Neural cell (in vitro differentiated cells): ENCODE results near the gene SEC24D. TPM values are rescaled to one million over a fixed set of nuclear protein-coding genes. Genes with fewer than 3 reads are reported as not detected.

Source experiments
- H2AFZ ChIP-seq: fragments of 200-600, 300-800 bp; sonication (generic), shearing (Covaris generic); 2 replicates; pipeline ENCODE4 v1.6.0; 2014; ENCODE audit warnings: low read depth, mild to moderate bottlenecking, antibody characterized with exemption, low read length, moderate library complexity
- H3F3A ChIP-seq: fragments of 200-600 bp; shearing (Covaris generic); 2 replicates; pipeline ENCODE4 v1.6.1; 2016; ENCODE audit warnings: mild to moderate bottlenecking, moderate library complexity, mixed read lengths, antibody characterized with exemption, low read length; ENCODE audit not compliant: insufficient read depth, poor library complexity, severe bottlenecking
- H3K27ac ChIP-seq: fragments of 200-600, 300-800 bp; sonication (generic), shearing (Covaris generic); 2 replicates; pipeline ENCODE4 v1.5.1; 2014; ENCODE audit warnings: mild to moderate bottlenecking, low read length, moderate library complexity
- H3K27me3 ChIP-seq: fragments of 300-800, 200-600 bp; sonication (generic), shearing (Covaris generic); 2 replicates; pipeline ENCODE4 v1.6.0; 2014; ENCODE audit warnings: mild to moderate bottlenecking, low read depth, low read length, moderate library complexity; ENCODE audit not compliant: insufficient read depth
- H3K36me3 ChIP-seq: fragments of 300-800, 200-600 bp; sonication (generic), shearing (Covaris generic); 2 replicates; pipeline ENCODE4 v1.5.1; 2014; ENCODE audit warnings: mild to moderate bottlenecking, antibody characterized with exemption, low read length, moderate library complexity; ENCODE audit not compliant: insufficient read depth
- H3K4me2 ChIP-seq: fragments of 300-800, 200-600 bp; sonication (generic), shearing (Covaris generic); 2 replicates; pipeline ENCODE4 v1.6.0; 2014; ENCODE audit warnings: mild to moderate bottlenecking, low read length
- H3K4me3 ChIP-seq: fragments of 300-800, 200-600 bp; sonication (generic), shearing (Covaris generic); 2 replicates; pipeline ENCODE4 v1.5.1; 2014; ENCODE audit warnings: mild to moderate bottlenecking, low read length, moderate library complexity
- H3K79me2 ChIP-seq: fragments of 200-600 bp; shearing (Covaris generic); replicated peaks from 2 replicates; pipeline ENCODE4 v1.6.0; 2014; ENCODE audit warnings: mild to moderate bottlenecking, low read length, moderate library complexity; ENCODE audit not compliant: insufficient read depth
- H3K9ac ChIP-seq: fragments of 300-800, 200-600 bp; sonication (generic), shearing (Covaris generic); 2 replicates; pipeline ENCODE4 v1.6.1; 2016; ENCODE audit warnings: mild to moderate bottlenecking, low read length, mixed read lengths
- H3K9me2 ChIP-seq: fragments of 200-600 bp; shearing (Covaris generic); 2 replicates; pipeline ENCODE4 v1.6.1; 2016; ENCODE audit warnings: mild to moderate bottlenecking, low read length, mixed read lengths; ENCODE audit not compliant: insufficient read depth
- H3K9me3 ChIP-seq: fragments of 200-600, 300-800 bp; sonication (generic), shearing (Covaris generic); 2 replicates; pipeline ENCODE4 v1.6.1; 2016; ENCODE audit warnings: mild to moderate bottlenecking, mixed run types, low read length, moderate library complexity, mixed read lengths
- H4K20me1 ChIP-seq: fragments of 200-600 bp; shearing (Covaris generic); 2 replicates; pipeline ENCODE4 v1.6.1; 2016; ENCODE audit warnings: mild to moderate bottlenecking, mixed run types; ENCODE audit not compliant: insufficient read depth
- CTCF ChIP-seq: fragments of 450-650 bp; IDR thresholded peaks from 2 replicates; pipeline ENCODE4 v1.5.1; 2014; ENCODE audit warnings: antibody characterized with exemption, mild to moderate bottlenecking, moderate library complexity; ENCODE audit not compliant: poor library complexity, severe bottlenecking
- EP300 ChIP-seq: fragments of 450-650 bp; conservative IDR thresholded peaks from 2 replicates; pipeline ENCODE4 v1.6.1; 2014; ENCODE audit warnings: antibody characterized with exemption, mild to moderate bottlenecking, moderate library complexity; ENCODE audit not compliant: poor library complexity, severe bottlenecking
- EZH2 ChIP-seq: fragments of 200-600, 300-800 bp; shearing (Covaris generic), sonication (generic); IDR thresholded peaks from 2 replicates; pipeline ENCODE4 v1.6.1; 2014; ENCODE audit warnings: antibody characterized with exemption, low read length, borderline replicate concordance, mild to moderate bottlenecking; ENCODE audit not compliant: insufficient read depth, poor library complexity, severe bottlenecking
- MXI1 ChIP-seq: fragments of 450-650 bp; conservative IDR thresholded peaks from 2 replicates; pipeline ENCODE4 v1.6.1; 2014; ENCODE audit warnings: antibody characterized with exemption, mild to moderate bottlenecking; ENCODE audit not compliant: poor library complexity, severe bottlenecking
- POLR2AphosphoS5 ChIP-seq: IDR thresholded peaks from 2 replicates; pipeline ENCODE4 v1.6.1; 2012
- RAD21 ChIP-seq: fragments of 450-650 bp; conservative IDR thresholded peaks from 2 replicates; pipeline ENCODE4 v1.6.1; 2014; ENCODE audit warnings: antibody characterized with exemption, mild to moderate bottlenecking, moderate library complexity
- REST ChIP-seq: IDR thresholded peaks from 2 replicates; pipeline ENCODE4 v1.6.1; 2012; ENCODE audit warnings: borderline replicate concordance
- SMC3 ChIP-seq: fragments of 450-650 bp; conservative IDR thresholded peaks from 2 replicates; pipeline ENCODE4 v1.6.1; 2014; ENCODE audit warnings: antibody characterized with exemption, mild to moderate bottlenecking, moderate library complexity; ENCODE audit not compliant: poor library complexity
- TAF1 ChIP-seq: IDR thresholded peaks from 2 replicates; pipeline ENCODE4 v1.6.1; 2012; ENCODE audit warnings: low read depth
- polyA plus RNA-seq: library from polyadenylated mRNA; depleted of rRNA; stranded (reverse); fragments of >200 nt; gene quantifications from 2 replicates; pipeline ENCODE4 v1.2.3, GENCODE V29; 2014

SEC24D gene
- polyA plus RNA-seq, 1 donor from 2014 or later: 7.8 TPM

GRCh38 chr4:118801895-118802575 lies 33.9 kb downstream of the SEC24D start:
- H3K27me3 ChIP-seq: no peaks in the 10 kb centered on the region
- no peaks in the 10 kb centered on the region for H3F3A ChIP-seq
- no peaks in the 10 kb centered on the region for H3K9me3 ChIP-seq
- no peak overlapping the region for H2AFZ ChIP-seq
- TF ChIP-seq CTCF: no peak
- TF ChIP-seq RAD21: no peak
- TF ChIP-seq SMC3: no peak
- TF ChIP-seq MXI1: no peak
- no peak for TF ChIP-seq EZH2
- no peak for TF ChIP-seq TAF1
- TF ChIP-seq REST: no peak
- TF ChIP-seq EP300: no peak
- no peak for TF ChIP-seq POLR2AphosphoS5
- no peak overlapping the region for H3K4me3 ChIP-seq
- no peak overlapping the region for H3K4me2 ChIP-seq
- no peak overlapping the region for H3K9ac ChIP-seq
- no peaks in the 10 kb centered on the region for H3K79me2 ChIP-seq
- H3K36me3 ChIP-seq: peaks cover 3% of the 10 kb centered on the region
- no peak overlapping the region for H3K27ac ChIP-seq
- no peaks in the 10 kb centered on the region for H3K9me2 ChIP-seq
- H4K20me1 ChIP-seq: no peaks in the 10 kb centered on the region

- Histone ChIP-seq H3K36me3 (peaks cover 4% of the 10 kb centered on the region), H3K4me2 (no peak overlapping the region), H3F3A (no peaks in the 10 kb centered on the region), H2AFZ (no peak overlapping the region), H3K9me2 (no peaks in the 10 kb centered on the region), H4K20me1 (no peaks in the 10 kb centered on the region), H3K27ac (no peak overlapping the region), H3K4me3 (no peak overlapping the region), H3K9ac (no peak overlapping the region), H3K79me2 (no peaks in the 10 kb centered on the region), H3K9me3 (no peaks in the 10 kb centered on the region), H3K27me3 (no peaks in the 10 kb centered on the region)
- TF ChIP-seq REST: no peak
- no peak for TF ChIP-seq EZH2
- TF ChIP-seq SMC3: no peak
- no peak for TF ChIP-seq MXI1
- no peak for TF ChIP-seq RAD21
- TF ChIP-seq POLR2AphosphoS5: no peak
- no peak for TF ChIP-seq EP300
- TF ChIP-seq CTCF: no peak
- TF ChIP-seq TAF1: no peak
Measured at GRCh38 chr4:118799231-118799942, 36.5 kb downstream of the SEC24D start.
